ENCODE data around the gene NXPH3.
"Not testable (repeated sequence)": the region's sequence is repeated elsewhere in the genome, so short reads cannot be mapped to it uniquely, and the experiment has no call there.

NXPH3 gene

GRCh38 chr17:49575679-49576087 is at the start of gene NXPH3:
NXPH3 (plus strand) TSS chr17:49575871; CDS start chr17:49576220, 349 bp downstream.
- DNase-seq: no peak

GRCh38 chr17:49527927-49528651 is 47.6 kb upstream of the NXPH3 start:
- no peak for DNase-seq

- DNase-seq: no peak
Measured at GRCh38 chr17:49528966-49529365, 46.7 kb upstream of the NXPH3 start.

- DNase-seq: no peak
Measured at GRCh38 chr17:49530118-49530517, 45.6 kb upstream of the NXPH3 start.

- DNase-seq: no peak
Measured at GRCh38 chr17:49543860-49544259, 31.8 kb upstream of the NXPH3 start.

GRCh38 chr17:49545007-49545660 is 30.5 kb upstream of the NXPH3 start:
- DNase-seq: no peak

GRCh38 chr17:49545806-49546545 is 29.7 kb upstream of the NXPH3 start:
- DNase-seq: no peak

GRCh38 chr17:49546546-49547535 is 28.8 kb upstream of the NXPH3 start:
- no peak for DNase-seq

GRCh38 chr17:49547566-49547965 is 28.1 kb upstream of the NXPH3 start:
- no peak for DNase-seq

- DNase-seq: no peak
Measured at GRCh38 chr17:49548051-49548505, 27.6 kb upstream of the NXPH3 start.

- DNase-seq: no peak
Measured at GRCh38 chr17:49548506-49549310, 27.0 kb upstream of the NXPH3 start.

GRCh38 chr17:49549311-49549605 is 26.4 kb upstream of the NXPH3 start:
- DNase-seq: no peak

GRCh38 chr17:49549691-49550678 is 25.7 kb upstream of the NXPH3 start:
- no peak for DNase-seq

GRCh38 chr17:49550764-49551163 is 24.9 kb upstream of the NXPH3 start:
- not testable (repeated sequence) for DNase-seq

GRCh38 chr17:49551221-49552069 is 24.2 kb upstream of the NXPH3 start:
- no peak for DNase-seq

GRCh38 chr17:49552070-49552751 is 23.5 kb upstream of the NXPH3 start:
- DNase-seq: no peak

- no peak for DNase-seq
Measured at GRCh38 chr17:49553676-49554335, 21.9 kb upstream of the NXPH3 start.

Measured in NCI-H1417 treated with DMSO at 0.1 percent for 48 hours (cell line).